Activated CD4-positive, alpha-beta T cell treated with anti-CD3 and anti-CD28 coated beads for 36 hours (primary cell): ENCODE results near the gene TMEM42. TPM values are rescaled to one million over a fixed set of nuclear protein-coding genes. Genes with fewer than 3 reads are reported as not detected.
A peak's percentile ranks its signal among the peaks of the same experiment; 100 is the strongest.

Experiments
- ATAC-seq: fragments of 200-7000 bp; cut with Tn5 transposase; one replicate; pipeline ENCODE4 v1.10.0; 2021; ENCODE audit warnings: mild to moderate bottlenecking, moderate library complexity
- CTCF ChIA-PET: fragments of 350-600 bp; sonication (Branson Sonifier 250); formaldehyde crosslinking; loops from one replicate; lab custom pipeline; 2021; ENCODE audit warnings: antibody characterized with exemption; lab: Charles Lee
- POLR2A ChIA-PET: fragments of 350-600 bp; sonication (Branson Sonifier 250); formaldehyde crosslinking; loops from one replicate; lab custom pipeline; 2021; ENCODE audit warnings: antibody characterized with exemption, inconsistent platforms; lab: Charles Lee
- DNase-seq: peaks from one replicate; pipeline ENCODE4 v3.0.0-alpha.2; 2020
- H3K27ac Mint-ChIP-seq: one replicate; pipeline ENCODE4 v1.8.0; 2021; ENCODE audit warnings: mixed read lengths
- H3K27me3 Mint-ChIP-seq: one replicate; pipeline ENCODE4 v1.8.0; 2021; ENCODE audit warnings: mixed read lengths
- H3K36me3 Mint-ChIP-seq: one replicate; pipeline ENCODE4 v1.8.0; 2021; ENCODE audit warnings: low read depth, mixed read lengths
- H3K4me1 Mint-ChIP-seq: one replicate; pipeline ENCODE4 v1.8.0; 2021; ENCODE audit warnings: mixed read lengths
- H3K4me3 Mint-ChIP-seq: one replicate; pipeline ENCODE4 v1.8.0; 2021; ENCODE audit warnings: mild to moderate bottlenecking, moderate library complexity, mixed read lengths
- H3K9me3 Mint-ChIP-seq: one replicate; pipeline ENCODE4 v1.8.0; 2021; ENCODE audit warnings: low read depth, mixed read lengths
- intact Hi-C, 2 experiments: fragments of 100-400 bp; cut with DNase I in 1 of 2; cut with micrococcal nuclease in 1 of 2; formaldehyde crosslinking; loops; one replicate each; pipeline versions ENCODE4 v1.14.2 to v1.15.1; 2022 to 2024; cut with DNase I, micrococcal nuclease
- total RNA-seq, 2 experiments: library from RNA; stranded (reverse); gene quantifications; one replicate each; pipeline ENCODE4 v1.2.3, GENCODE V29; 2021

Gene TMEM42
- total RNA-seq, 2 experiments from 2014 or later, result 7.6 to 10.9 TPM

DNA sequence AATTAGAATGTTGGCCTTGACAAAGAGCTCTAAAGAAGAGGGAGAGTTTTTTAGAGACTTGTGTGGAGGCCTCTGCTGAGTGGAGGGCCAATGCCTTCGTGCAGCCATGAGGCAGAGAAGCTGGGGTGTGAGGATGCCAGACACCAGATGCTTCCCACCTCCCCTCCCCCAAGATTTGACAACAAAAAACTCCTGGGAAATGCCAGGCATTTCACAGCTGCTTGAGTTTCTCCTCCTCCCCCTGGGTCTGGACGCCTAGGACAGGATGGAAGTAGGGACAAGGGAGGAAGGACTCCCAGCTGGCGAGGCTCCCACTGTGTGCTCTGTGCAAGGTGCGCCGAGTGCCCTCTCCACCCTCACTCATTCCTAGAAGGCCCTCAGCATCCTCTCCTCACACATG, 32.8 kb downstream of the TMEM42 start:
- no peak overlapping the region for H3K4me3 Mint-ChIP-seq
- ChIA-PET CTCF (interaction anchor here (0.9 kb wide), 1 partner anchor 13 kb away, joined by 6 read pairs; no protein-coding TSS in a partner anchor), POLR2A (no interaction called here)
- no peaks in the 10 kb centered on the region for H3K9me3 Mint-ChIP-seq
- H3K4me1 Mint-ChIP-seq, result no peaks in the 10 kb centered on the region
- intact Hi-C loops, result no loop called here
- DNase-seq (no peak), ATAC-seq (no peak)
- H3K36me3 Mint-ChIP-seq, result no peaks in the 10 kb centered on the region
- H3K27ac Mint-ChIP-seq, result no peak overlapping the region
- peaks cover under 1% of the 10 kb centered on the region for H3K27me3 Mint-ChIP-seq

DNA sequence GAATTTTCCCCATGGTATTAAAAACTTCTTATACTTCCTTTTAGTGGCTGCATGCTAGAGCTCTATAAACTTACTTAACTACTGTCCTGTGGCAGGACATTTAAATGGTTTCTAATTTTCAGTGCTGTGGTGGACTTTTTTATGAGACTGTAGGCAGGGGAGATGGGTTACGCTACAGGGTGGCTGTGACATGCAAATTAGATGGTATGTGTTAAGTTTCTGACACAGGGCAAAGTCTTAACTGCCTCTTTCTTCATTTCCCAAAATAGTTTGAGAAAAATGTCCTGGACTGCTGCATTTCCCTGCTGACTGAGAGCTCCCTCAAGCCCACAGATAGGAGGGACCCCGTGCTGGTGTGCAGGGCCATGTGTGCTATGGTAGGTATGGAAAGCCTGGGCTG, 34.7 kb downstream of the TMEM42 start:
- no peak for ATAC-seq
- Mint-ChIP-seq H3K27me3 (peaks cover 2% of the 10 kb centered on the region), H3K4me1 (no peaks in the 10 kb centered on the region), H3K27ac (no peak overlapping the region), H3K4me3 (no peak overlapping the region), H3K36me3 (no peaks in the 10 kb centered on the region), H3K9me3 (no peaks in the 10 kb centered on the region)
- intact Hi-C loops, result no loop called here
- no peak for DNase-seq
- POLR2A ChIA-PET, result no interaction called here
- CTCF ChIA-PET, result no interaction called here

DNA sequence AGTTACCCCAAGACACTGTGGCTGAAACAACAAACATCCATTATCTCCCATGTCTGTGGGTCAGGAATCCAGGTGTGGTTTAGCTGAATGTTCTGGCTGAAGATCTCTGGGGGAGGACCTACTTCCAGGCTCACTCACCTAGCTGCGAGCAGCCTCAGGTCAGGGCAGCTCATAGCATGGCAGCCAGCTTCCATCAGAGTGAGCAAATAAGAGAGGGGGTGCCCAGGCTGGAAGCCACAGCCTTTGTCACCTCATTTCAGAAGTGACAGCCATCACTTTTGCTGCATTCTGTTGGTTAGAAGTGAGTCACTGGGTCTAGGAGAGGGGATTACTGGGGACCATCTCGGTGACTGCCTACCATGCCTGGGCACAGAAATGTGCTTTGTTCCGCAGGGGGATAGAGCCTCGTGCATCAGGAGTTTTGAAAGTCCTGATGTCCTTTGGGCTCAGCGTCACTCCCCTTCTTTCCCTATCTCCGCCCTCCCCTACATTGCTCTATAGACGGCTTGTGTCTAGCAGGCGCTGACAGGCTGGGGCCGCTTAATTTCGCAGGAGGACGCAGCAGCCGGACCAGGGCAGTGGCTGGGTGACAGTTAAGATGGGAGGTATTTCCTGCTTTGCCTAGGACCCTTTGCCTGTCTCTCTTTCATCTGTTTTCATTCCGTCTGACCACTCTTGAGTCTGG, 38.1 kb downstream of the TMEM42 start:
- intact Hi-C loops, result no loop called here
- Mint-ChIP-seq H3K27me3 (peaks cover 2% of the 10 kb centered on the region), H3K27ac (no peak overlapping the region), H3K36me3 (no peaks in the 10 kb centered on the region), H3K4me3 (no peak overlapping the region), H3K9me3 (no peaks in the 10 kb centered on the region), H3K4me1 (no peaks in the 10 kb centered on the region)
- CTCF ChIA-PET, result no interaction called here
- DNase-seq (no peak), ATAC-seq (peak; percentile 57)
- POLR2A ChIA-PET, result no interaction called here

DNA sequence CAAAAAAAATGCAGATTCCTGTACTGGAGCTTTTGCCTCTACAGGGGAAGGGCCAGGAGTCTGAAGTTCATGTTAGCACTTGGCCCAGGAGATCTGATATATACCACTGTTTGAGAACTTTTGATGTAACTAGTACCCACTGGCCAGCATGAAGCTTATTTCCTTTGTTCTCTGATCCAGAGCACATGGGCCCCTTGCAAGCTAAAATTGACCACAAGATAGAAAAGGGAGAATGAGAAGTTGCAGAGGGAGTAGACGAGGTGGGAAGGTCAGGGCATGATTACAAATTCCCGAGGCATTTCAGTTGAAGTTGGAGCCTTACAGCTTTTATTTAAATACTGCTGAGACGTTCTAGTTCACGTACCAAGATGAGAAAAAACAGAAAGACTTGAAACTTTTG, 40.9 kb downstream of the TMEM42 start:
- no peak overlapping the region for H3K27ac Mint-ChIP-seq
- H3K4me3 Mint-ChIP-seq, result no peak overlapping the region
- peaks cover 7% of the 10 kb centered on the region for H3K27me3 Mint-ChIP-seq
- CTCF ChIA-PET, result interaction anchor here (0.6 to 1.0 kb wide), 3 partner anchors 10 to 719 kb away, joined by 3 read pairs; no protein-coding TSS in a partner anchor
- no peak for DNase-seq
- POLR2A ChIA-PET, result no interaction called here
- no peak for ATAC-seq
- no peaks in the 10 kb centered on the region for H3K36me3 Mint-ChIP-seq
- intact Hi-C loops, result no loop called here
- no peaks in the 10 kb centered on the region for H3K9me3 Mint-ChIP-seq
- peaks cover 3% of the 10 kb centered on the region for H3K4me1 Mint-ChIP-seq

DNA sequence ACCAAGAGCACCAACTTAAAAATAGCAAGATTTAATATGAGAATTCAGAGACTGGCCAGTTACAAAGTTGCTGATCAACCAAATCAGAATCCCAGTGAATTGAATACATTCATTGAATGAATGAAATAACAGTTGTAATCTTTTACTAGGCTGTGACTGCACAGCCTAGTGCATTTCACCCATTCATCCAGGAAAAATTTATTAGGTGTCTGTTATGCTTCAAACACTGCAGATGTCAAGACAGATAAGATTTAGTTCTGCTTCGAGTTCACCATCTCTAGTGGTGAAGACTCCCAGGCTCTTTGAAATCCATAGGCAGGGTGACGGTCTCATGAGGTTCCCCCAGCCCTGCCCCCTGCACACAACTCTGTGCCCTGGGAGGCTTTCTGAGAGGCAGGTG, 41.6 kb downstream of the TMEM42 start:
- no peaks in the 10 kb centered on the region for H3K36me3 Mint-ChIP-seq
- H3K27ac Mint-ChIP-seq, result no peak overlapping the region
- ATAC-seq (no peak), DNase-seq (no peak)
- H3K9me3 Mint-ChIP-seq, result no peaks in the 10 kb centered on the region
- ChIA-PET POLR2A (no interaction called here), CTCF (interaction anchor here (1.0 kb wide), 1 partner anchor 10 kb away, joined by 3 read pairs; no protein-coding TSS in a partner anchor)
- peaks cover 14% of the 10 kb centered on the region for H3K27me3 Mint-ChIP-seq
- H3K4me3 Mint-ChIP-seq, result no peak overlapping the region
- intact Hi-C loops, result no loop called here
- H3K4me1 Mint-ChIP-seq, result peaks cover 3% of the 10 kb centered on the region

DNA sequence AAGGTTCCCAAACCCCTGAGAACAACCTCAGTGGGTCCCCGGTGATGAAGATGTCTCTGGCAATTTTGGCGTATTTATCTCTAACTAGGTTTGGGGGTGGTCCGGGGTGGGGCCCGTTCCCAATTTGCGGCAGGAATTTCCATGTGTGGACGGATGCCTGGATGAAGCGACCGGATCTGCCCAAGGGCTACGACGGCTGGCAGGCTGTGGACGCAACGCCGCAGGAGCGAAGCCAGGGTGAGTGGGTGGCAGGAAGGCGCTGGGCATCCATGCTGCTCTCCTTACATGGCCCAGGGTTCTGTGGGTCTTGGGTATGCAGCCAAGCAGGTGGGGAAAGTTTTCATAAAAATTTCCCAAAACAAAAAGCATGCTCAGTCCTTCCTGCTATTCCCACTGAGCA, 42.0 kb downstream of the TMEM42 start:
- Mint-ChIP-seq H3K4me3 (no peak overlapping the region), H3K4me1 (peaks cover 3% of the 10 kb centered on the region), H3K9me3 (no peaks in the 10 kb centered on the region), H3K27me3 (peaks cover 14% of the 10 kb centered on the region), H3K36me3 (no peaks in the 10 kb centered on the region), H3K27ac (no peak overlapping the region)
- POLR2A ChIA-PET, result no interaction called here
- DNase-seq, result no peak
- CTCF ChIA-PET, result interaction anchor here (0.8 kb wide), 1 partner anchor 11 kb away, joined by 3 read pairs; no protein-coding TSS in a partner anchor
- intact Hi-C loops, result no loop called here
- ATAC-seq, result no peak

DNA sequence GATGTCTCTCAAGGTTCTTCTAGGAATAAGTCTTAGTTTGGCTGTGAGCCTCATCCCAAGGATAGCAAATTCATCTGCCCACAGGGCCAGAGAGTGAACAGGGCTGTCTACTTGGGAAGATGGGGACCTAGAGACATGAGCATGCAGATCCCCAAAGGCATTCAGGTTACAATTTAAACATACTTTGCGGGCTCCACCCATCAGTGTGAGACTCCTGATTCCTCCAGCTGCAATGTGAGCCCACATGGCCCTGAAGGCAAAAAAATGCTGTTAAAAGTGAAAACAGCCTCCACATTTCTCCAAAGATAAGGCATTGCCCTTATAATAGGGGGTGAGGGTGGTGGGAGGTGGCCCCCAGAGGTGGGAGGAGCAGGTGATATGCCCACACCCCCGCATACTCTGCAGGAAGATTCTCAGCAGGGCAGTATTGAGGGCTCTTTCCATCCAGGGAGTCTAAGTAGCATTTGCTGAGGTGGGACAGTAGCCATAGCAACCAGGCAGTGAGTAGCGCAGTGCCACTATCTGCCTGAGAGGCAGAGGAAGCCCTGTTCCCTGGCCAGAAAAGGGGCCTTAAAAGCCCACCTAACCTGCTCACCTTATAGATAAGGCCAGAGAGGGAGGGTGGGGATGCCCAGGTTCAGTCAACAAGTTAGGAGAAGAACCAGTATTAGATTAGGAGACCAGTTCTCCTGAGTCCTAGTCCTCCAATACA, 43.9 kb downstream of the TMEM42 start:
- intact Hi-C loops, result no loop called here
- CTCF ChIA-PET, result interaction anchor here (0.8 to 1.3 kb wide), 3 partner anchors 12 to 373 kb away, joined by 3 to 6 read pairs (median 5); no protein-coding TSS in a partner anchor

DNA sequence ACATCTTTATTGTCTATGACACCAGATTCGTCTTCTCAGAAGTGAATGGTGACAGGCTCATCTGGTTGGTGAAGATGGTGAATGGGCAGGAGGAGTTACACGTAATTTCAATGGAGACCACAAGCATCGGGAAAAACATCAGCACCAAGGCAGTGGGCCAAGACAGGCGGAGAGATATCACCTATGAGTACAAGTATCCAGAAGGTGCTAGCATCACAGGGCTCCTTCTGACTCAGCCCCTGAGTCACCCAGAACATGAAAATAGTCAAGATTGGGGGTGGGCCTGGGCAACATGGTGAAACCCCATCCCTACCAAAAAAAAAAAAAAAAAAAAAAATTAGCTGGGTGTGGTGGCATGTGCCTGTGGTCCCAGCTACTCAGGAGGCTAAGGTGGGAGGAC, 45.3 kb downstream of the TMEM42 start:
- ATAC-seq, result peak; percentile 93
- Mint-ChIP-seq H3K9me3 (no peaks in the 10 kb centered on the region), H3K4me3 (no peak overlapping the region), H3K27me3 (peaks cover 19% of the 10 kb centered on the region), H3K4me1 (peaks cover 3% of the 10 kb centered on the region), H3K27ac (no peak overlapping the region), H3K36me3 (no peaks in the 10 kb centered on the region)
- intact Hi-C loops, result no loop called here
- DNase-seq, result peak; percentile 61
- ChIA-PET POLR2A (no interaction called here), CTCF (interaction anchor here (1.3 kb wide), 1 partner anchor 374 kb away, joined by 6 read pairs; no protein-coding TSS in a partner anchor)

More for the DNA sequence above, 43.9 kb downstream of the TMEM42 start:
- POLR2A ChIA-PET, result no interaction called here
- Mint-ChIP-seq H3K4me1 (peaks cover 3% of the 10 kb centered on the region), H3K27ac (no peak overlapping the region), H3K27me3 (peaks cover 15% of the 10 kb centered on the region), H3K36me3 (no peaks in the 10 kb centered on the region), H3K9me3 (no peaks in the 10 kb centered on the region), H3K4me3 (no peak overlapping the region)
- DNase-seq (no peak), ATAC-seq (no peak)

DNA sequence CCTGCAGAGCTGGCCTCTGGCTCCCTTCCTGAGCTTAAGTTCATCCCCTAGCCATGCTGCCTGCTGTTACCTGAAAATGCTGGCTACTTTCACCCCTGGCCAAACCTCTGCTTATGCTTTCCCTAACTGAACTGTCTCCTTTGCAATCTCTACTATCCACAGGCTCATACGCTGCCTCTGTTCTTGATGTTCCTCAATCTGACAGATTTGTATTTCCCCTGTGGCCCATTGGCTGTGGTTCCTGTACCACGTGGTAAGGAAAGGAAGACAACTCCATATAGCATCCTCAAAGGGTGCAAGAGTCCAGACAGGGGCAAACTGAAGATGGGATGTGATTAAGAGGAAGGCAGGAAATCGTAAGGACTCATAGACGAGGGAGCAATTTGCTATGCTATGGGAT, 45.9 kb downstream of the TMEM42 start:
- no peaks in the 10 kb centered on the region for H3K9me3 Mint-ChIP-seq
- H3K4me3 Mint-ChIP-seq, result no peak overlapping the region
- peaks cover 3% of the 10 kb centered on the region for H3K4me1 Mint-ChIP-seq
- intact Hi-C loops, result no loop called here
- ChIA-PET CTCF (interaction anchor here (0.7 to 1.0 kb wide), 3 partner anchors 13 to 31 kb away, joined by 3 to 6 read pairs (median 3); no protein-coding TSS in a partner anchor), POLR2A (no interaction called here)
- H3K27me3 Mint-ChIP-seq, result peaks cover 19% of the 10 kb centered on the region
- no peak overlapping the region for H3K27ac Mint-ChIP-seq
- no peaks in the 10 kb centered on the region for H3K36me3 Mint-ChIP-seq
- no peak for ATAC-seq
- DNase-seq, result no peak

DNA sequence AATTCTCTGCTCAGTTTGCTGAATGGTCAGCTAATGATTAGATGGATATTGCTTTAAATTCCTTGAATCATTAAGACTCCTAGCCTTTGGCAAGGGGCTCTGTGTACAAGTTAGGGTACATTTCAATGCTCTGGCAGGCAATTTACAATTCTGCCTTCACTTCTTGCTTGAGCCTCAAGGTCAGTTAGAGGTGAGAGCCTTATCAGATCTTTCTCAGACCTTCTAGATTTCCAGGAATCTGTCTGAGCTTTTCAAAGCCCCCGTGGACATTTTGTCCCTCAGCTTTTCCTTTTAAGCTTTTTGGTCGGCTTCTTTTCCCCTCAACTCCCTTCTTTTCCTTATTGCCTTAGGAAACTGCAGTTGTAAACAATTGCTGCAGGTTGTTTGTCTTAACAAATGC, 47.4 kb downstream of the TMEM42 start:
- Mint-ChIP-seq H3K27me3 (peaks cover 19% of the 10 kb centered on the region), H3K36me3 (no peaks in the 10 kb centered on the region), H3K9me3 (no peaks in the 10 kb centered on the region), H3K4me1 (peaks cover 3% of the 10 kb centered on the region), H3K27ac (no peak overlapping the region), H3K4me3 (no peak overlapping the region)
- POLR2A ChIA-PET, result no interaction called here
- no peak for DNase-seq
- CTCF ChIA-PET, result interaction anchor here (0.9 kb wide), 1 partner anchor 376 kb away, joined by 3 read pairs; no protein-coding TSS in a partner anchor
- no peak for ATAC-seq
- intact Hi-C loops, result no loop called here

DNA sequence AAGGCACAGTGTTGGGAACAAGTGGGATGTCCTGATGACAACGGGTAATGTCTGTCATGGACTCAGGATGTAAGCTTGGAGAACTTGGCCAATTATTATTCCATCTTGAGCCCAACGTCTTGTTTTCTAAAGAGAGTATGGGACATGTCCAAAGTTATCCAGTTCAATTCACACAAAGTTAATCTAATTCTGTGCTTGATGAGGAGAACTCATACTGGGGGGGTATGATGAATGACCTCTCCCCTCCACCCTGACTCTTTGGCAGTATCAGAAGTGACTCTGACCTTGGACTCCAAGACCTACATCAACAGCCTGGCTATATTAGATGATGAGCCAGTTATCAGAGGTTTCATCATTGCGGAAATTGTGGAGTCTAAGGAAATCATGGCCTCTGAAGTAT, 49.0 kb downstream of the TMEM42 start:
- no peaks in the 10 kb centered on the region for H3K9me3 Mint-ChIP-seq
- ChIA-PET POLR2A (interaction anchor here (0.6 kb wide), 1 partner anchor 259 kb away, joined by 7 read pairs; no protein-coding TSS in a partner anchor), CTCF (interaction anchor here (1.0 kb wide), 1 partner anchor 11 kb away, joined by 3 read pairs; no protein-coding TSS in a partner anchor)
- DNase-seq (no peak), ATAC-seq (no peak)
- H3K27me3 Mint-ChIP-seq, result peaks cover 19% of the 10 kb centered on the region
- intact Hi-C loops, result no loop called here
- no peak overlapping the region for H3K4me3 Mint-ChIP-seq
- H3K27ac Mint-ChIP-seq, result no peak overlapping the region
- peaks cover 3% of the 10 kb centered on the region for H3K4me1 Mint-ChIP-seq
- H3K36me3 Mint-ChIP-seq, result no peaks in the 10 kb centered on the region
